Keratinocyte (primary cell): Measurements from ENCODE around the gene ADAM19. TPM values are rescaled to one million over a fixed set of nuclear protein-coding genes. Genes with fewer than 3 reads are reported as not detected.

Source experiments
- DNase-seq: peaks from one replicate; pipeline ENCODE4 v3.0.0-alpha.2; 2011; ENCODE audit warnings: low read depth, missing footprints, low spot score
- FAIRE-seq: peaks from 2 replicates; lab custom pipeline; 2011; peaks lifted over from hg19 to GRCh38; lab: Jason Lieb, UNC
- H2AFZ ChIP-seq: 2 replicates; pipeline ENCODE4 v1.6.0; 2012; ENCODE audit warnings: low read length, control low read depth, inconsistent platforms; ENCODE audit not compliant: control insufficient read depth
- H3K27ac ChIP-seq: 2 replicates; pipeline ENCODE4 v1.5.1; 2011; ENCODE audit warnings: low read length; ENCODE audit not compliant: control insufficient read depth, insufficient read depth
- H3K27me3 ChIP-seq: 3 replicates; pipeline ENCODE4 v1.6.0; 2011; ENCODE audit warnings: low read length; ENCODE audit not compliant: control insufficient read depth, insufficient read depth; ENCODE audit errors: extremely low read depth
- H3K36me3 ChIP-seq, 2 experiments: 2 replicates in 1 of 2; 3 replicates in 1 of 2; pipeline ENCODE4 v1.5.1; 2011; ENCODE audit warnings: low read length in 2 of 2, mild to moderate bottlenecking in 1 of 2; ENCODE audit not compliant: control insufficient read depth in 2 of 2, insufficient read depth in 2 of 2; ENCODE audit errors: extremely low read depth in 1 of 2
- H3K4me1 ChIP-seq: 3 replicates; pipeline ENCODE4 v1.5.1; 2011; ENCODE audit warnings: low read length; ENCODE audit not compliant: control insufficient read depth, insufficient read depth; ENCODE audit errors: extremely low read depth
- H3K4me2 ChIP-seq: 3 replicates; pipeline ENCODE4 v1.6.0; 2011; ENCODE audit warnings: low read depth, low read length; ENCODE audit not compliant: control insufficient read depth, insufficient read depth; ENCODE audit errors: extremely low read depth
- H3K4me3 ChIP-seq, 3 experiments: fragments of 200-600 bp in 1 of 3; sonication (generic) in 1 of 3; 2 replicates in 2 of 3; 3 replicates in 1 of 3; pipeline ENCODE4 v1.5.1; 2011 to 2016; ENCODE audit warnings: low read length in 3 of 3, mild to moderate bottlenecking in 3 of 3, control low read depth in 2 of 3, inconsistent platforms in 1 of 3, low read depth in 1 of 3, mixed read lengths in 1 of 3, mixed run types in 1 of 3, moderate library complexity in 1 of 3; ENCODE audit not compliant: control insufficient read depth in 2 of 3, insufficient read depth in 2 of 3; ENCODE audit errors: extremely low read depth in 1 of 3
- H3K79me2 ChIP-seq: 2 replicates; pipeline ENCODE4 v1.6.0; 2012; ENCODE audit warnings: low read length; ENCODE audit not compliant: control insufficient read depth, insufficient read depth
- H3K9ac ChIP-seq: 3 replicates; pipeline ENCODE4 v1.6.0; 2011; ENCODE audit warnings: low read length; ENCODE audit not compliant: control insufficient read depth, insufficient read depth; ENCODE audit errors: extremely low read depth
- H3K9me1 ChIP-seq: 3 replicates; pipeline ENCODE4 v1.6.0; 2011; ENCODE audit warnings: low read length; ENCODE audit not compliant: control insufficient read depth, insufficient read depth; ENCODE audit errors: extremely low read depth
- H3K9me3 ChIP-seq: 2 replicates; pipeline ENCODE4 v1.5.1; 2012; ENCODE audit warnings: low read depth, low read length; ENCODE audit not compliant: control insufficient read depth
- H4K20me1 ChIP-seq: 3 replicates; pipeline ENCODE4 v1.6.0; 2011; ENCODE audit warnings: low read length; ENCODE audit not compliant: control insufficient read depth, insufficient read depth; ENCODE audit errors: extremely low read depth
- CTCF ChIP-seq, 3 experiments: IDR thresholded peaks in 1 of 3; conservative IDR thresholded peaks in 1 of 3; optimal IDR thresholded peaks in 1 of 3; 2 replicates in 2 of 3; 3 replicates in 1 of 3; pipeline versions ENCODE3 to v1.5.1; 2011; ENCODE audit warnings: low read length in 3 of 3, mild to moderate bottlenecking in 3 of 3, moderate library complexity in 2 of 3, control low read depth in 1 of 3, inconsistent platforms in 1 of 3; ENCODE audit not compliant: insufficient read depth in 2 of 3; ENCODE audit errors: extremely low read depth in 1 of 3
- EZH2 ChIP-seq: IDR thresholded peaks from one replicate; pipeline ENCODE4 v1.6.1; 2012; ENCODE audit warnings: inconsistent platforms, mild to moderate bottlenecking, low read length, moderate library complexity
- dilution Hi-C: fragments of 300-500 bp; cut with MboI; formaldehyde crosslinking; loops from one replicate; pipeline ENCODE4 v1.7.0; 2020; ENCODE audit warnings: low sequenced_read_pairs; ENCODE audit not compliant: extremely low pct_ligation_motif_present
- polyA plus RNA-seq, 5 experiments: library from polyadenylated mRNA; depleted of rRNA in 3 of 5; stranded (reverse) in 3 of 5; stranded (forward) in 1 of 5; unstranded in 1 of 5; fragments of >200 nt; gene quantifications; 1 replicate in 1 of 5; 2 replicates in 3 of 5; 3 replicates in 1 of 5; pipeline versions ENCODE4 v1.2.1 to v1.2.3, GENCODE V29; 2011 to 2012; ENCODE audit warnings: missing spikeins in 2 of 5, low read depth in 1 of 5, low replicate concordance in 1 of 5

Gene ADAM19
- polyA plus RNA-seq, 1 donor (not counting 4 experiments of a cell fraction or from before 2014, with no cell fraction given), result 22.7 TPM

GRCh38 chr5:157511651-157512644 is 63.6 kb downstream of the ADAM19 start:
- Histone ChIP-seq H3K27me3 (no peaks in the 10 kb centered on the region), H3K9ac (no peak overlapping the region), H3K4me1 (peaks cover 12% of the 10 kb centered on the region), H4K20me1 (no peaks in the 10 kb centered on the region), H3K9me1 (no peaks in the 10 kb centered on the region), H3K79me2 (no peaks in the 10 kb centered on the region), H3K4me2 (no peak overlapping the region), H3K9me3 (no peaks in the 10 kb centered on the region), H3K36me3 (peaks cover 9 to 11% of the 10 kb centered on the region in 2 experiments), H3K27ac (no peak overlapping the region), H3K4me3 (no peak overlapping the region), H2AFZ (no peak overlapping the region)
- FAIRE-seq (peak; percentile 83), DNase-seq (peak; percentile 55)
- TF ChIP-seq CTCF (optimal IDR thresholded peaks at IDR 0.05 in 1 of 3, IDR thresholded peaks at IDR 0.05 in 1 of 3, conservative IDR thresholded peaks at IDR 0.05 in 1 of 3; ENCODE audit: extremely low read depth in 1 of 3, insufficient read depth in 2 of 3, low read length in 3 of 3) (no peak), EZH2 (no peak)
- dilution Hi-C loops, result no loop called here

GRCh38 chr5:157510682-157511081 is 64.9 kb downstream of the ADAM19 start:
- Histone ChIP-seq H3K79me2 (no peaks in the 10 kb centered on the region), H3K9me3 (no peaks in the 10 kb centered on the region), H3K4me3 (no peak overlapping the region), H2AFZ (no peak overlapping the region), H3K27ac (no peak overlapping the region), H3K4me2 (no peak overlapping the region), H4K20me1 (no peaks in the 10 kb centered on the region), H3K4me1 (peaks cover 6% of the 10 kb centered on the region), H3K9ac (no peak overlapping the region), H3K9me1 (no peaks in the 10 kb centered on the region), H3K27me3 (no peaks in the 10 kb centered on the region), H3K36me3 (peaks cover 9 to 13% of the 10 kb centered on the region in 2 experiments)
- dilution Hi-C loops, result no loop called here
- FAIRE-seq, result no peak
- TF ChIP-seq EZH2 (no peak), CTCF (optimal IDR thresholded peaks at IDR 0.05 in 1 of 3, IDR thresholded peaks at IDR 0.05 in 1 of 3, conservative IDR thresholded peaks at IDR 0.05 in 1 of 3; ENCODE audit: extremely low read depth in 1 of 3, insufficient read depth in 2 of 3, low read length in 3 of 3) (no peak)
- DNase-seq, result no peak
